ENCODE measurements around the gene NTRK2.

GRCh38 chr9:84620338-84620737, 49.2 kb upstream of the NTRK2 start:
- TF ChIP-seq EZH2 (IDR thresholded peaks at IDR 0.05; ENCODE audit: low read length) (no peak), CTCF (optimal IDR thresholded peaks at IDR 0.05 in 1 of 3, IDR thresholded peaks at IDR 0.05 in 1 of 3, conservative IDR thresholded peaks at IDR 0.05 in 1 of 3; ENCODE audit: extremely low read depth in 1 of 3, insufficient read depth in 2 of 3, low read length in 3 of 3) (no peak)
